NOMO-1 treated with dmso at 0.1 percent for 144 hours (cell line): ENCODE results near the gene MTCL1.

Experiments used
- DNase-seq: peaks from one replicate; lab custom pipeline; 2025; ENCODE audit not compliant: unreplicated experiment; lab: John Stamatoyannopoulos, UW

Gene MTCL1

DNA sequence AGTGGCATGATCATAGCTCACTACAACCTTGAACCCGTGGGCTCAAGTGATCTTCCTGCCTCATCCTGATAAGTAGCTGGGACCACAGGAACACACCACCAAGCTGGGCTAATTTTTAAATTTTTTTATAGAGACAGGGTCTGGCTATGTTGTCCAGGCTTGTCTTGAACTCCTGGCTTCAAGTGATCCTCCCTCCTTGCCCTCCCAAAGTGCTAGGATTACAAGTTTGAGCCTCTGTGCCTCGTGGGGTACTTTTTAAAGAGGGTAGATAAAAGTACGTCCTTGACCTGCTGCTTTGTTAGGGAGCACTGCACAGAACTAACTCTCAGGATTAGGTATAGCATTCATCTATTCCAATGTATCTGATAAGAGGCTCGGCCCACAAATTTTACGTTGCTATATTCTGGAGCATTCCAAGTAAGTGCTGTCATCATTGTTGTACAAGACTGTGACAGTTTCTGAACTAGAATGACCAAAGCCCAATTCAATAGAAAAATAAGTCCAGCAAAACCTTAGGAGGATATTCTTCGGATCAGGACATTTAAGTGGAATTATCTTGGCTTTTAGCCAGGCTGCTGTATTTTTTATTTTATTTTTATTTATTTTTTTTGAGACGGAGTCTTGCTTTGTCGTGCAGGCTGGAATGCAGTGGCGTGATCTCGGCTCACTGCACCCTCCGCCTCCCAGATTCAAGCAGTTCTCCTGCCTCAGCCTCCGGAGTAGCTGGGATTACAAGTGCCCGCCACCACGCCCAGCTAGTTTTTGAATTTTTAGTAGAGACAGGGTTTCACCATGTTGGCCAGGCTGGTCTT, 4.1 kb downstream of the MTCL1 start:
- no peak for DNase-seq

DNA sequence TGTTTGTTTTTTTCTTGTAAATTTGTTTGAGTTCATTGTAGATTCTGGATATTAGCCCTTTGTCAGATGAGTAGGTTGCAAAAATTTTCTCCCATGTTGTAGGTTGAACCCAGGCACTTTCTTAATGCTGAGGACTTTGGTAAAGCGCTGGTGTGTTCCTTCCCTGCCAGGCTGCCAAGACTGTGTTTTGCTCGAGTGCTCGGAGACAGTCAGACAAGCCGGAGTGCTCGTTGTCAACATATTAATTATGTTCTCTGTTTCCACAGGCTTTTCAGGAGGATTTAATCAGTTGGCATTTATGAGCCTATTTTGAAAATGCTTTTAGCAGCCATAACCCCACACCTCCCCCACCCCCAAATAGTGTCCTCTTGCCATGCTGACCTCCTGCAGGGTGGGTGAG, 6.4 kb downstream of the MTCL1 start:
- DNase-seq, result no peak

- no peak for DNase-seq
Measured at GRCh38 chr18:8713691-8714090, 8.3 kb downstream of the MTCL1 start.

DNA sequence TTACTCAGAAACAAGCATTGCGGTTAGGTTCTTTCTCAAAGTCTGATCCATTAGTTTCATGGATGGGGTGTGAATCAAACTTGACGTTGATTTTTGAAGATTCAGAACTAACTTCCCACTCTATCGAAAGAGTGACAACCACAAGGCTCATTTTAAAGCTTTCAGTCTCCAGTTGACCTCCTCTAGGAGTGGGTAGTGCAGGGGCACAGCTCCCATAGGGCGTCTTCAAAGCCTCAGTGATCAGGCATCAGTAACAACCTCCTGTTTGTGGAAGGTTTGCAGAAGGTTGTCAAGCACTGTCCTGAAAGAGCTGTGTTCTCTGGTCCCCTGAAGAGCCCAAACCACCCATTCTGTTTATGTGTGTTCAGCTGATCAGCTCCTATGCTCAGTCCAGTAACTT, 10.2 kb downstream of the MTCL1 start:
- no peak for DNase-seq

DNA sequence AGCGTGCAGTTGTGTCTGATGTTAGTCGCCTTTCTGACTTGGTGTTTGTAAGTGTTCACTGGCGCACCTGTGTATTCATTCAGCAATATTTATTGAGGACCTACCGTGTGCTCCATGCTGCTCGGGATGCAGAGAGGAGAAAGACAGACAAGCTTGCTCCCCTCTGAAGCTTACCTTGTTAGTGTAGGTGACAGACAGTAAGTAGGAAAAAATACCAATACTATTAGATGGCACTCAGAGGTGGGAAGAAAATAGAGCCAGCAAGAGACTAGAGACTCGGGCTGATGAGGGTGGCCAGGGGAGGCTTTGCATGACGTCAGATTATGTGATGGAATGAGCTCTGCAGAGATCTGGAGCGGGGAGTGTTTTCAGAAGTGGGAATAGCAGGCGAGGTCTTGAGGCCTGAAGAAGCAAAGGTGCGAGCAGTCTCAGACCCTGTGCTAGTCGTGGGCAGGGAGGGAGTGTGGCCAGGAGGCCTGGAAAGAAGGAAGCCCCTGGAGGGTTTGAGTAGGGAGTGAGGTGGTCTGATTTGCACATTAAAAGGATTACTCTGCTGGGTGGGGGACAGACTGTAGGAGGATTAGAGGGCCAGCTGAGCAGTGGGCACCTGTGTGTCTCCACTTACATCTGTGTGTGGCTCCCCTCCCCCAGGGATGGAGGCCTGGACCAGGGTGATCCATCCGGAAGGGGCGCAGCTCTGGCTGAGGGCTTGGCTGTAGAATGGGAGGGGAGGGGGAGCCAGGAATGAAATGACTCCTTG, 11.8 kb downstream of the MTCL1 start:
- no peak for DNase-seq

DNA sequence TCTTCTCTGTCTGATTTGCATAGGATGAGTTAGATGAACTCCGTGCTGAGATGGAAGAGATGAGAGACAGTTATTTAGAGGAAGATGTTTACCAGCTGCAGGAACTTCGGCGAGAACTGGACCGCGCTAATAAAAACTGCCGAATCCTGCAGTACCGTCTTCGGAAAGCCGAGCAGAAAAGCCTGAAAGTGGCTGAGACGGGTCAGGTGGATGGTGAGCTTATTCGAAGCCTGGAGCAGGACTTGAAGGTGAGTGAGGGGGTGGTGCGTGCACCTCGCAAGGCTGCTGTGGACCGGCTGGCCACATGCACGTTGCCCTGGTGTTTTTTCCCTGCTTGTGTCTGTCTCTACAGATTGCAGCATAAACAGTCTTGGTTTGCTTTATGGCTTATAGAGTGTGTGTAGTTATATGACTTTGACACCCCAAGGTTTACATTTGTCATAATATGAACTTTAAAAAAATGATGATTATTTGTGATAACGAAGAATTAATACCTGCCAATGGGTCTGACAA, 13.1 kb downstream of the MTCL1 start:
- no peak for DNase-seq

DNA sequence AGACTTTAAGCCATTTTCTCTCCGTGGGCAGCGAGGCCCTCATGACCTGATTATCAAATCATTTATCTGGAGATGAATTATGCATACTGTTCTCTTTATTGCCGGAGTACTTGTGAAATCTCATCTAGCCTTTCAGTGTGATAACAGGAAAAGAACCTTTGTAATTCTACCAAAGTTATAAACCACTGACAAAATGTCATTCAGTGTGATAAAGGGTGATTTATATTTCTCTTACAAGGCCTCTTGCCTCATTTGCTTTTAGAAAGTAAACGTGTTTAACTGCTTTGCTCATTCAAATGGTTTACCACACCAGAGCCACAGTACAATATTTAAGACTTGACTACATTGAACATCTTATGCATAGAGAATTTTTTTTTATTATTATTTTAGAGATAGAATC, 13.8 kb downstream of the MTCL1 start:
- DNase-seq, result no peak

- DNase-seq, result no peak
Measured at GRCh38 chr18:8720141-8720540, 14.8 kb downstream of the MTCL1 start.

GRCh38 chr18:8721094-8721669, 15.8 kb downstream of the MTCL1 start:
- DNase-seq, result no peak

DNA sequence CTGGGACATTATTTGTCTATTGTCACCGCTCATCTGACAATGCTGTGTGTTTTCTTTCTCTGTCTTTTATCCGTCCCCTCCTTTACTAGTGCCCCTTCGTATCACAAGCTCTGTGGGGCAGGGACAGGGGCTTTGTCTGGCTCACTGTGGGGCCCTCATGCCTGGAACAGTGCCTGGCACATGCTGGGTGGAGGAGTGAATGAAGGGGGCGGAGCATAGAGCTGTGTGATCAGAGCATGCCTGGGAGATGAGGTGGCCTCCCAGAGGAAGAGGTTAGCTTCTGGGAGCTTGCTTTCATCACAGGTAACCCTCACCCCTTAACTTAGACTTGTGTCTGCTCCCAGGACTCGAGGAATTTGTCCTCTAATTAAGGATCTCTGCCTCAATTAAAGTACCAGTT, 16.4 kb downstream of the MTCL1 start:
- DNase-seq, result no peak

DNA sequence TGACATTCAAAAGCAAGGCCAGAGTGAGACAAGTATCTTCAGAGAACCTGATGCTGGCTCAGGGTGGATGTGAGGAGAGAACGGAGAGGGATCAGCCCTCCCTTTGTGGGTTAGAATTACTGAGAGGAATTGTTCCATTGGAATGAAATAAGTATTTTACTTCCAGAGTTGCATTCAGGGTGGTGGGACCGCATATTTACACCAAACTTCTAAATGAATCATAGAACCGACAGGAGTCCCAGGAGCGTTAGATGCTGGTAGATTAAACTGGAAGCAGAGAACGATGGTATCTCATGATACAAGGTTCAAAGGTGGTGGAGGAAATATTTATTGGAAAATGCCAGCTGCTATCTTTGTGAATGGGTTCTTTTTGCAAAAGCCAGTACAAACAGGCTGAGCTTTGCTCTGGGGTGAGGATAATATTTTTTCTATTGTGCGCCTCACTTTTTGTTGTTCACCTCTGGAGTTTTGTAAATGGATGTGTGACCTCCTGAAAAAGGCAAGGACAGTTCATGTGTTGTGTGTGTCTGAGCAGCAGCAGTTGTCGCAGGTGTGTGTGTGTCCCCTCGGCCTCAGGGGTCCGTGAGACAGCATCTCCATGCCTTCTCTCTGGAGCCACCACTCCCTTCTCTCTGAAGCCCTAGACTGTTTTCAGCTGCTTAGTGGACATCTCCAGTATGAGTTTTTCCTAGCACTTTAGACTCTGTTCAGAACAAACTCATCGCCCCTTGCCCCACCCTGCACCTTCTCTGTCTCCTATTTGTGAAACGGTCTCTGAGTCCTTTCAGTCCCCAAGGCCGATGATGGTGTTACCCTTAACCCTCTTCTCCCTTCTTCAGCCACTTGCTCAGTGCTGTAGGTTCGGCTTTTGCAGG, 17.8 kb downstream of the MTCL1 start:
- DNase-seq, result no peak

DNA sequence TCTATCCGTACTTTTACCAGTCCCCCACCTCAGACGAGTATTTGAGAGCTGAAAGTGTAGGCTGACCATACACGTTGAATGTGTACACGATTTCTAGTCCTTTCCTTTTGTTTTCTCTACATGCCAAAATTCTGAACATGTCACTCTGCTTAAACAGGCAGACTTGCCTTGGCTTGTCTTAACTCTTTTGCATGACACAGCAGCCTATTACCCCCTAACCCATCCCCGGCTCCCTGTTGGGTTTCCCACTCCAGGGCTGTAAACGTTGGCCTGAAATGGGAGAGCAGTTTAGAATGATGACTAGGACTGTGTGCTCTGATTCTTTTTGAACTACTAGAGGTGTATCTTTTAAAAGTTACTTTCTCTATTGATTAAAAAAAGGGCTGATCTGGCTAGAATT, 19.1 kb downstream of the MTCL1 start:
- no peak for DNase-seq

GRCh38 chr18:8726281-8726680, 20.9 kb downstream of the MTCL1 start:
- DNase-seq, result no peak

GRCh38 chr18:8726963-8727705, 21.8 kb downstream of the MTCL1 start:
- DNase-seq, result no peak

DNA sequence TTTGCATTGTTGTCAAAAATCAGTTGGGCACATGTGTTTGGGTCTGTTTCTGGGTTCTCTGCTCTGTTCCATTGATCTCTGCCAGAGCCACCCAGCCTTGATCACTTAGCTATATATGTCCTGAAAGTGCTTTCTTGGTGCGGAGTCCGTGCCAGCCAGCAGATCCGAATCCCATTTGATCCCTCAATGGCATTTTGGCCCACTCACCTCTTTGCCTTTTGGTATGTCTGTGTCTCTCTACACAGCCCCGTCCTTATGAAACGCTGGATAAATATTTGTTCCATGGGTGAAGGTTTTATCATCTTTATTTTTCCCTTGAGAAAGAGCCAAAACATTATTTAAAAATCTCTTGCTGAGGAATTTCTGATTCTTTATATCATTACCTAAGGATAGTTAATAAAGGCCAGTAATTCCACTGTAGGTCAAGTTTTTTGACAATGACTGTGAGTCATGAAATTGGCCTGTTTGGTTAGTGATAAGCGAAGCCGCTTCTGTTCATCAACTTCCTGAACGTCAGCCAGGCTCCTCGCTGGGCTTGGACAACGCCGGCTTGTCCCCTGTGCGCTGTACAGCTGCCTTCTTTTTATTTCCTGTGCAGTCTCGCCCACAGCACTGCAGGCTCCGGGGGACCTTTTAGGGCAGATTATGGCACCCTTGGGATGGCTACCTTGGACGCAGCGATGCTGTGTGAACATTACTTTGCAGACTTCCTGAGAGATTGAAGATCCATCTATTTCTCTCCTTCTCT, 24.9 kb downstream of the MTCL1 start:
- no peak for DNase-seq

GRCh38 chr18:8732442-8733360, 27.3 kb downstream of the MTCL1 start:
- DNase-seq, result no peak

DNA sequence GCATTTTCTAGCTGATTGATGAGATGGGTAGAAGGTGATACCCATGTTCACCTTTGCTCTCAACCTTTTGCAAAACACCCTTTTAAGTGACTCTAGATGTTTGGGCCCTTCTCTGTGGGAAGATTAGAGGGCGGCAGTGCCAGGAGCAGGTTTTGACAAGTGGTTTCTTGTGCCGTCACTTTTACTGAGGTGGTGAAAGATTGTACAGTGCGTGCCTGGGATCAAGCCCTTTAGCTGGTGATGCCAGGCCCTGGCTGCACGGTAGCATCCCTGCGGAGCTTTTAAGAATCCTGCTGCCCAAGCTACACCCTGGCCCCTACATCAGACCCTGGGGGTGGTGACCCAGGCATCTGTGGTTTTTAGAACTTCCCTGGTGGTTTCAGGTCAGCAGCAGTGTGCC, 29.1 kb downstream of the MTCL1 start:
- no peak for DNase-seq

GRCh38 chr18:8735274-8735673, 29.9 kb downstream of the MTCL1 start:
- no peak for DNase-seq

DNA sequence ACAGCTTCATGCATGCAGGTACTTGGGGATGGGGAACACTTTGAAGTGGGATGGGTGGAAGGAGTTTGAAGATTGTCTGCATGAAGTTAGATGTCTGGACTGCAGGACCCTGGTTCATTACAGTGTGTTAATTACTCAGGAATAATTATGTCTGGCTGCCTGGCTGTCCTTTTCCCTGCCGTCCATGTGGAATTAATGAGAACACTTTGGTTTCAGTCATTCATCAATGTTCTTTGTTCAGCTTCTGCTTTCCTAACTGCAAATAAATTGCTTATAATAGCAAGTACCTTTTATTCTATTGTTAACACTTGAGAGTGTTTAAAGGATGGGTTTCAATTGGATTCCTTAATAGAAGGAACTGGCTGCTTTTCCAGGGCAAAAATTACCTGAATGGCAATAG, 35.8 kb downstream of the MTCL1 start:
- no peak for DNase-seq
